T-helper 2 cell treated with Interferon-gamma antibody and Interleukin-4, amounts not matched to agents 100 ng/mL and 5 ng/mL, for 36 hours (primary cell): ENCODE results near the gene CCDC102B. TPM values are rescaled to one million over a fixed set of nuclear protein-coding genes. Genes with fewer than 3 reads are reported as not detected.

Experiments
- intact Hi-C: fragments of 100-400 bp; cut with micrococcal nuclease; formaldehyde crosslinking; loops from one replicate; pipeline ENCODE4 v1.15.1; 2023
- total RNA-seq: library from RNA; stranded (reverse); gene quantifications from 2 replicates; pipeline ENCODE4 v1.2.3, GENCODE V29; 2022

CCDC102B gene
- total RNA-seq, 1 donor from 2014 or later = 2.4 TPM

- intact Hi-C loops = no loop called here
Measured at GRCh38 chr18:69071680-69072079, 273.8 kb downstream of the CCDC102B start.

DNA sequence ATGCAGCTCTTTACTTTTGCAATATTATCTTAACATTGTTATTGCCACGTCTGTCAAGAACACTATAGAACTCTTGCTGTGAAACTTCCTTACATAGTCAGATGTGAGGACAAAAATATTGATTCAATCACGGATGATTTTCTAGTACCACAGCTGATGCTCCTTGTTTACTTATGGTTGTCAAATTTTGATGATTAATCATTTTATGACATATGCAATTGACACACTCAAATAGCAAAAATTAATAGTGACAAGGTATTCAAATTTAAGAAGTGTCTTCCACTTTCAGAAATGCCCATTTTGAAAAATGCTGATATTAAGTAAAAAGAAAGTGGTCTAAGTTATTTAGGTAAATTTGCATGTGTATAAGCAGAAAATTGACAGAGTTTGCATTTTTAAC is 284.0 kb downstream of the CCDC102B start:
- intact Hi-C loops = no loop called here

DNA sequence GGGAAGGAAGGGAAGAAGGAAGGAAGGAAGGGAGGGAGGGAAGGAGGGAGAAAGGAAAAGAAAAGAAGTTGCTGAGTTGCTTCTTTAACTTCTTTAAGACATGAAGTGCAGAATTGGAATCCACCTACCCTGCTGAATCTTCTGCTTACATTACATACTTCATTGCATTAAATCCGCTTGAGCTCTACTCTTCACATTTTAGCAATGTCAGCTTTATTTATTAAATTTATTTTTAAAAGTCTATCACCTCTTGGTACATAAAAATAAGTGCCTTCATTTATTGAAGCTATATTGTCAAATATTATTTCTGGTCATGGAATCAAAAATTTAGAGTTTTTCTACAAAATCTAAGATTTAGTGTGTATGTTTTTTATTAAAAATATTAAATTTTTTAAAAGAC is 284.6 kb downstream of the CCDC102B start:
- intact Hi-C loops = no loop called here

GRCh38 chr18:69085951-69086350 is 288.1 kb downstream of the CCDC102B start:
- intact Hi-C loops = no loop called here

- intact Hi-C loops = no loop called here
Measured at GRCh38 chr18:69088973-69089372, 291.1 kb downstream of the CCDC102B start.

- intact Hi-C loops = no loop called here
Measured at GRCh38 chr18:69097349-69097748, 299.5 kb downstream of the CCDC102B start.

GRCh38 chr18:69102959-69103358 is 305.1 kb downstream of the CCDC102B start:
- intact Hi-C loops = no loop called here

Other genes starting within 250 kb of the CCDC102B start
- gene TMX3, start 83.0 kb upstream of the CCDC102B start, total RNA-seq = 61.9 and 64.4 TPM in 2 replicates